C4-2B (cell line): ENCODE data around the gene C10orf90.

Experiments
- ZFX ChIP-seq: fragments of 450-650 bp; IDR thresholded peaks from 2 replicates; pipeline ENCODE4 v1.6.1; 2017
- TF ChIP-seq, protein P1 (sequence below): fragments of 450-650 bp; conservative IDR thresholded peaks from 2 replicates; pipeline ENCODE4 v1.5.1; 2017; ENCODE audit warnings: mild to moderate bottlenecking

DNA sequence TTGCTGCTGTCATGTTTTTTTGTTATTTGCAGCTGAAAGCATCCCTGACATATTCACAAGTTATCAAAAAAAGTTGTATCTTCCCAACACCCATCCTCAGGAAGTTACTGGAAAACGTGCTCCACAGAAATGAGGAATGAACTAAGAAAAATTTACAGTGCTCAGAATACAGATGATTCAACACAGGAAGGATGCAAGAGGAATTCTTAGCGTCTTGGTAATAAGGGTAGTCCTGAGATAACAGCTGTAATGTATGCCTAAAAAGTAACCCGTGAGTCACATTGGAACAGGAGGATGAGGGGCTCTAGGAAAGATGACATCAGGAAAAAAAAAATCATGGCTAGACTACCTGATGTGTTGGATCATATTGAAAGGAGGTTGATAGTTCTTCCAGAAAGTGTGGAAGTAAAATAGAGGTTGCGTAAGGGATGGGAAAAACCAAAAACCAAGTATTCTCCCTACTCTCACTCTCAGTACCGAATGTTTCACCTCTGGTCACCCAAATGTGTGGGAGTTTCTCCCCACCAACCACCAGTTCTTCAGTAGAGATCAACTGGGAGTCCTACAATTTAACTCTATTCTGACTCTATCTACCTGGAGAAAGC lies 286.1 kb downstream of the C10orf90 start:
- TF ChIP-seq, protein P1, sequence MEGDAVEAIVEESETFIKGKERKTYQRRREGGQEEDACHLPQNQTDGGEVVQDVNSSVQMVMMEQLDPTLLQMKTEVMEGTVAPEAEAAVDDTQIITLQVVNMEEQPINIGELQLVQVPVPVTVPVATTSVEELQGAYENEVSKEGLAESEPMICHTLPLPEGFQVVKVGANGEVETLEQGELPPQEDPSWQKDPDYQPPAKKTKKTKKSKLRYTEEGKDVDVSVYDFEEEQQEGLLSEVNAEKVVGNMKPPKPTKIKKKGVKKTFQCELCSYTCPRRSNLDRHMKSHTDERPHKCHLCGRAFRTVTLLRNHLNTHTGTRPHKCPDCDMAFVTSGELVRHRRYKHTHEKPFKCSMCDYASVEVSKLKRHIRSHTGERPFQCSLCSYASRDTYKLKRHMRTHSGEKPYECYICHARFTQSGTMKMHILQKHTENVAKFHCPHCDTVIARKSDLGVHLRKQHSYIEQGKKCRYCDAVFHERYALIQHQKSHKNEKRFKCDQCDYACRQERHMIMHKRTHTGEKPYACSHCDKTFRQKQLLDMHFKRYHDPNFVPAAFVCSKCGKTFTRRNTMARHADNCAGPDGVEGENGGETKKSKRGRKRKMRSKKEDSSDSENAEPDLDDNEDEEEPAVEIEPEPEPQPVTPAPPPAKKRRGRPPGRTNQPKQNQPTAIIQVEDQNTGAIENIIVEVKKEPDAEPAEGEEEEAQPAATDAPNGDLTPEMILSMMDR: no peak
- no peak for TF ChIP-seq ZFX
